ENCODE measurements around the gene U2SURP. TPM values are rescaled to one million over a fixed set of nuclear protein-coding genes. Genes with fewer than 3 reads are reported as not detected.
"Not testable (repeated sequence)": the region's sequence is repeated elsewhere in the genome, so short reads cannot be mapped to it uniquely, and the experiment has no call there.

Gene U2SURP
- total RNA-seq, 2 experiments from 2014 or later = 164 to 179 TPM

- ChIA-PET POLR2A (no interaction called here), CTCF (no interaction called here)
- H3K4me3 ChIP-seq (ENCODE audit: low read length) = no peak overlapping the region
- H3K9me3 Mint-ChIP-seq = no peaks in the 10 kb centered on the region
- H3K4me1 ChIP-seq (ENCODE audit: insufficient read depth, low read length) = no peaks in the 10 kb centered on the region
- H3K27me3 ChIP-seq (ENCODE audit: control insufficient read depth in 1 of 2, insufficient read depth in 2 of 2, low read length in 2 of 2) = no peaks in the 10 kb centered on the region
- no peaks in the 10 kb centered on the region for H3K27me3 Mint-ChIP-seq
- H3K9me3 ChIP-seq (ENCODE audit: control insufficient read depth in 1 of 2, insufficient read depth in 1 of 2, low read length in 2 of 2) = no peaks in the 10 kb centered on the region
- H3K4me1 Mint-ChIP-seq (ENCODE audit: low read depth) = no peaks in the 10 kb centered on the region
- H3K36me3 Mint-ChIP-seq (ENCODE audit: low read depth) = peaks cover 98% of the 10 kb centered on the region
- H3K27ac Mint-ChIP-seq = no peak overlapping the region
- no peak for ATAC-seq (ENCODE audit: poor library complexity)
- no peak for TF ChIP-seq CTCF (IDR thresholded peaks at IDR 0.05)
- intact Hi-C loops (cut with DNase I, micrococcal nuclease) = no loop called here
- no peak overlapping the region for H3K4me3 Mint-ChIP-seq
- H3K27ac ChIP-seq (ENCODE audit: low read depth in 1 of 2, low read length in 2 of 2) = no peak overlapping the region
- H3K36me3 ChIP-seq (ENCODE audit: insufficient read depth, low read length) = peaks cover 90% of the 10 kb centered on the region
- no peak for DNase-seq
Measured at GRCh38 chr3:143024351-143024960, 23.1 kb downstream of the U2SURP start.

- Histone ChIP-seq H3K4me3 (ENCODE audit: low read length) (no peak overlapping the region), H3K27me3 (ENCODE audit: control insufficient read depth in 1 of 2, insufficient read depth in 2 of 2, low read length in 2 of 2) (no peaks in the 10 kb centered on the region), H3K9me3 (ENCODE audit: control insufficient read depth in 1 of 2, insufficient read depth in 1 of 2, low read length in 2 of 2) (no peaks in the 10 kb centered on the region), H3K4me1 (ENCODE audit: insufficient read depth, low read length) (no peaks in the 10 kb centered on the region), H3K36me3 (ENCODE audit: insufficient read depth, low read length) (peaks cover 83% of the 10 kb centered on the region), H3K27ac (ENCODE audit: low read depth in 1 of 2, low read length in 2 of 2) (no peak overlapping the region)
- H3K9me3 Mint-ChIP-seq = no peaks in the 10 kb centered on the region
- peaks cover 12% of the 10 kb centered on the region for H3K4me1 Mint-ChIP-seq (ENCODE audit: low read depth)
- no peak overlapping the region for H3K27ac Mint-ChIP-seq
- H3K4me3 Mint-ChIP-seq = no peak overlapping the region
- intact Hi-C loops (cut with DNase I, micrococcal nuclease) = no loop called here
- ChIA-PET CTCF (no interaction called here), POLR2A (no interaction called here)
- DNase-seq = no peak
- H3K27me3 Mint-ChIP-seq = no peaks in the 10 kb centered on the region
- H3K36me3 Mint-ChIP-seq (ENCODE audit: low read depth) = peaks cover 100% of the 10 kb centered on the region
- TF ChIP-seq CTCF (IDR thresholded peaks at IDR 0.05) = no peak
- ATAC-seq (ENCODE audit: poor library complexity) = no peak
Measured at GRCh38 chr3:143031327-143031726, 30.0 kb downstream of the U2SURP start.

GRCh38 chr3:143031796-143032387 lies 30.5 kb downstream of the U2SURP start:
- DNase-seq; H3K9me3 ChIP-seq (ENCODE audit: control insufficient read depth in 1 of 2, insufficient read depth in 1 of 2, low read length in 2 of 2); ATAC-seq (ENCODE audit: poor library complexity); CTCF ChIA-PET; H3K27ac Mint-ChIP-seq; H3K4me3 ChIP-seq (ENCODE audit: low read length); H3K9me3 Mint-ChIP-seq; H3K27me3 Mint-ChIP-seq; H3K27me3 ChIP-seq (ENCODE audit: control insufficient read depth in 1 of 2, insufficient read depth in 2 of 2, low read length in 2 of 2); H3K4me1 ChIP-seq (ENCODE audit: insufficient read depth, low read length); H3K4me3 Mint-ChIP-seq; POLR2A ChIA-PET; intact Hi-C loops (cut with DNase I, micrococcal nuclease); H3K27ac ChIP-seq (ENCODE audit: low read depth in 1 of 2, low read length in 2 of 2): not testable (repeated sequence)
- peaks cover 85% of the 10 kb centered on the region for H3K36me3 ChIP-seq (ENCODE audit: insufficient read depth, low read length)
- peaks cover 100% of the 10 kb centered on the region for H3K36me3 Mint-ChIP-seq (ENCODE audit: low read depth)
- H3K4me1 Mint-ChIP-seq (ENCODE audit: low read depth) = peaks cover 18% of the 10 kb centered on the region
